RWPE1 (cell line): Measurements from ENCODE around the gene ARHGEF39.
"Not testable (repeated sequence)": the region's sequence is repeated elsewhere in the genome, so short reads cannot be mapped to it uniquely, and the experiment has no call there.

Source experiments
- CTCF ChIA-PET: fragments of 350-600 bp; sonication (Branson Sonifier 250); formaldehyde crosslinking; extraction: SDS; loops from one replicate; lab custom pipeline; 2021; lab: Yijun Ruan, JAX
- POLR2A ChIA-PET: fragments of 400-600 bp; formaldehyde crosslinking; extraction: SDS; loops from one replicate; lab custom pipeline; 2020; ENCODE audit warnings: antibody characterized with exemption; ENCODE audit not compliant: low non-redundant PET; lab: Yijun Ruan, JAX
- DNase-seq: peaks from one replicate; pipeline ENCODE4 v3.0.0; 2012; ENCODE audit warnings: low spot score
- H3K27ac ChIP-seq: fragments of 450-650 bp; 2 replicates; pipeline ENCODE4 v1.5.1; 2017
- CTCF ChIP-seq: fragments of 450-650 bp; conservative IDR thresholded peaks from 2 replicates; pipeline ENCODE4 v1.5.1; 2017; ENCODE audit warnings: low read depth, mild to moderate bottlenecking

ARHGEF39 gene

GRCh38 chr9:35616681-35617459 is 48.1 kb downstream of the ARHGEF39 start:
- DNase-seq: peak; percentile 46
- CTCF ChIA-PET: interaction anchor here (0.6 kb wide), 1 partner anchor 41 kb away, joined by 3 read pairs; the partner anchor contains the start of gene RMRP
- no peak for TF ChIP-seq CTCF
- H3K27ac ChIP-seq: no peak overlapping the region
- POLR2A ChIA-PET: no interaction called here

GRCh38 chr9:35615981-35616680 is 48.9 kb downstream of the ARHGEF39 start:
- no peak overlapping the region for H3K27ac ChIP-seq
- POLR2A ChIA-PET: no interaction called here
- CTCF ChIA-PET: interaction anchor here (0.6 kb wide), 1 partner anchor 20 kb away, joined by 3 read pairs; no protein-coding TSS in a partner anchor
- no peak for TF ChIP-seq CTCF
- no peak for DNase-seq

GRCh38 chr9:35612843-35613242 is 52.2 kb downstream of the ARHGEF39 start:
- no peak for DNase-seq
- POLR2A ChIA-PET: no interaction called here
- no peak for TF ChIP-seq CTCF
- H3K27ac ChIP-seq: no peak overlapping the region
- CTCF ChIA-PET: interaction anchor here (0.7 kb wide), 1 partner anchor 84 kb away, joined by 3 read pairs; no protein-coding TSS in a partner anchor

GRCh38 chr9:35612066-35612465 is 52.9 kb downstream of the ARHGEF39 start:
- CTCF ChIA-PET: interaction anchor here (0.7 to 0.9 kb wide), 2 partner anchors 85 to 92 kb away, joined by 3 read pairs; no protein-coding TSS in a partner anchor
- DNase-seq, H3K27ac ChIP-seq, POLR2A ChIA-PET: not testable (repeated sequence)

- DNase-seq: peak; percentile 18
- H3K27ac ChIP-seq: no peak overlapping the region
- ChIA-PET POLR2A (no interaction called here), CTCF (interaction anchor here (0.6 to 1.1 kb wide), 8 partner anchors 8 to 346 kb away, joined by 3 to 12 read pairs (median 4); no protein-coding TSS in a partner anchor)
- TF ChIP-seq CTCF: peak; percentile 89
Measured at GRCh38 chr9:35611230-35611797, 53.7 kb downstream of the ARHGEF39 start.

GRCh38 chr9:35609820-35610163 is 55.2 kb downstream of the ARHGEF39 start:
- peak overlapping the region; percentile 4; the same call in 1 of the 2 replicates for H3K27ac ChIP-seq
- no peak for TF ChIP-seq CTCF
- ChIA-PET POLR2A (no interaction called here), CTCF (interaction anchor here (1.2 kb wide), 1 partner anchor 87 kb away, joined by 3 read pairs; no protein-coding TSS in a partner anchor)
- no peak for DNase-seq
